ENCODE results near the gene OARD1. TPM values are rescaled to one million over a fixed set of nuclear protein-coding genes. Genes with fewer than 3 reads are reported as not detected.

The OARD1 gene, protein sequence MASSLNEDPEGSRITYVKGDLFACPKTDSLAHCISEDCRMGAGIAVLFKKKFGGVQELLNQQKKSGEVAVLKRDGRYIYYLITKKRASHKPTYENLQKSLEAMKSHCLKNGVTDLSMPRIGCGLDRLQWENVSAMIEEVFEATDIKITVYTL
- total RNA-seq: 8.8 and 16.0 TPM in 2 replicates

DNA sequence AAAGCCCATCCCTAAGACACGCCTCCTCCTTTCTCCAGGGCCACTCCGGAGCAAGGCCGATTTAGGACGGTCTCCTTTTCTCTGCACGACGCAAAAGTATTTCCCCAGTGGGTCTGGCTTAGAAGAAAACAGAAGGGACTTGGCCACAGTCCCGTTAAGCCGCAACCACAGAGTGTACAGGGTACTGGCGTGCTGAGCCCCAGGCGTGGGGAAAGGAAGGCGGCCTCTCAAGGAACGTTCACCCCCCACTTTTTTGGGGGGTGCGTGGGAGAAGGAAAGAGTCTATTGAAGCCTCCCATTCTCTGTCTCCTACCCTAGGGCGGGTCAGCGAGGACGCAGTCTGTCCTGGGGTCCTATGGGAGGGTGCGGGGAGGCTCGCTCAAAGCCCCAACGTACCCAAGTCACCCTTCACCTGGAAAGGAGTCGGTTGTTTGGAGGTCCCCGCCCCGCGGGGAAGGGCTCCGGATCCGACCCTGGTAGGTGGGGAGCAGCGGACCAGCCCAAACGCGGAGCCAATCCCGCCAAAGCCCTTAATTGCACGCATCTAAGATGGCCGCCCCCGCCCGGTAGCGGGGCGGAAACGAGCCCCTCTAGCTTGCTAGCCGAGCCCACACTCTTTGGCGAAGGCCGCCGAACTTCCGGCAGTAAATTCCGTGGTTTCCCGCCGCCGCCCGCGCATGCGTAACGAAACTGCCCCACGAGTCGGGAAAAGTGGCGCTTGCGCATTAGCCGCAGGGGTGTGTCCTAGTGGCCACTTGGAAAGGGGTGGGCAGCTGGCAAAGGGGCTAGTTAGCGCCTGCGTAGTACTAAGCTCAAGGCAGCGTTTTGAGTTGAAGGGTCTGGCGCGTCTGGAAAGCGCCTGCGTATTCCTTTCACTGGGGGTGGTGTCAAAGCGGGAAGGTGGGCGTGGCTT, at the start of gene OARD1:
Gene OARD1 (minus strand): TSS at position 434 of the 913 bp plus-strand sequence. CDS start 722 bp downstream, outside the sequence.

GRCh38 chr6:41072836-41073202, 663 bp upstream of the OARD1 start, which contains the start of gene NFYA:
NFYA (plus strand) TSS chr6:41072974; CDS start chr6:41079090, 6,116 bp downstream.

DNA sequence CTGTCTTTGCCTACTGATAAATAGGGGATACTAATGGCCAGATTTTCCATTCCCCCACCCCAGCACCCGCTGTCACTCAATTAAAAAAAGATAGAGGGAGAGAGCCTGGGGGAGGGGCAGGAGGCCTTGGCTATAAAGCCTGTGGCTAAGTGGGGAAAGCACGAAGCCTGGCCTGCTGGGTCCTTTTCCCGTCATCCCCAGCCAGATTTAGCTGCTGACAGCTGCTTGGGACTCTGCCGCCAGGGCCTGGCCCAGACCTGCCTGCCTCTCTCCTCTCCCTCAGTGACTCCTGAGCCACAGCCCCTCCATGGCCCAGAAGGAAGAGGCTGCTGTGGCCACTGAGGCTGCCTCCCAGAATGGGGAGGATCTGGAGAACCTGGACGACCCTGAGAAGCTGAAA, 19.1 kb downstream of the OARD1 start, which contains the start of gene APOBEC2:
Gene APOBEC2 (plus strand): TSS at position 162 of the 400 bp plus-strand sequence. CDS start 146 bp downstream, at position 308.

DNA sequence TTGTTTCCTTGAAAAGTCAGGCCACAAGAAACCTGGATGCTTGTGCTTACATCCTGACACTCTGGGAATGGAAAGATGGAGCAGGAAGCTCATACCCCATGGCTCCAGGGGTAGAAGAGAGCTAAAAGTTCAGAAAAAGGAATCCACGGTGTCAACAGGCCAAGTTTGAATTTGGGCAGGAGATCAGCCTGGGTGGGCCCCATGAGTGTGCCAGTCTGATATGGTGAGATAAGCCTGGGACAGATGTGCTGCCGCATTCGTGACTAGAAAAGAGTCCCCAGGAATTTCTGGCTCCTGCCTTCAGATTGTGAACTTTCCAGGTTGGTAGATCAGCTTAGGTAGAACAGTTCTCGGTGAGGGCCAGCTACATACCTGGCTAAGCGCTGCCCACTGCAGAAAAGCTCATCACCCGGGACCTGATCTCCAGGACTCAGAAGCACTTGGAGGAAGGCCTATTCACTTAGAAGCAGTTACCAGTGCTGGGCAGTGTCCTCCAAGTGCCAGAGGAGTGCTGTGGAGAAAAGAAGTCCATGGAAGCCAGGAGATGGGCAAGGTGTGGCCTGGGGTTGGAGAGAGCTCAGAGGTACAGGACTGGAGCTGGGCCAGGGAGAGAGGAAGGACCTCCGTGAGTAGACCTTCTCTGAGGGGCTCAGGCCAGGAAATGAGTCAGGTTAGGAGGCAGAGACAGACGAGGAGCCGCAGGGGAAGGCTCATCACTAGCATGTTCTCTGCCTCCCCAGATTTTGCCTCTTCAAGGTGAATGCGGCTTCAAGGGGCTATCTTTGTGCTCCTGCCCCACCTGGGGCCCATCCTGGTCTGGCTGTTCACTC, 29.7 kb downstream of the OARD1 start, which contains the start of gene TSPO2:
Gene TSPO2 (plus strand): TSS at position 242 of the 830 bp plus-strand sequence. CDS start 519 bp downstream, at position 761.

GRCh38 chr6:41039060-41039998, 32.8 kb downstream of the OARD1 start, which contains the start of gene UNC5CL:
UNC5CL (minus strand) TSS chr6:41039221; CDS start chr6:41035074, 4,147 bp downstream.

Other genes with a start within 250 kb of the OARD1 start
- gene UNC5CL, start 33.1 kb downstream of the OARD1 start, total RNA-seq: under 0.01 and 0.15 TPM in 2 replicates
- not detected in 2 replicates for gene TSPO2, start 29.9 kb downstream of the OARD1 start, total RNA-seq
- gene APOBEC2, start 19.2 kb downstream of the OARD1 start, total RNA-seq: not detected in 2 replicates
- gene NFYA, start 618 bp upstream of the OARD1 start, total RNA-seq: 11.4 and 16.0 TPM in 2 replicates
- not detected in 2 replicates for gene TREML1, start 82.0 kb upstream of the OARD1 start, total RNA-seq
- 0.33 and 0.44 TPM in 2 replicates for gene TREM2, start 90.8 kb upstream of the OARD1 start, total RNA-seq
- not detected in 2 replicates for gene TREML2, start 128.8 kb upstream of the OARD1 start, total RNA-seq
- gene TREML4, start 156.0 kb upstream of the OARD1 start, total RNA-seq: not detected in 2 replicates
- gene TREM1, start 214.3 kb upstream of the OARD1 start, total RNA-seq: 0.50 TPM in 1 of 2 replicates, not detected in the other